Sigmoid colon (tissue), 7 donors: ENCODE measurements around the gene TMEM143. TPM values are rescaled to one million over a fixed set of nuclear protein-coding genes. Genes with fewer than 3 reads are reported as not detected.

Experiments
- DNase-seq: peaks from one replicate; pipeline ENCODE4 v3.0.0-alpha.2; 2019
- H3K27ac ChIP-seq, 4 donors: fragments of 200-600 bp; sonication (generic); one replicate each; pipeline ENCODE4 v1.5.1; 2016 to 2019; ENCODE audit warnings: mild to moderate bottlenecking in 1 of 4
- H3K27me3 ChIP-seq, 3 donors: fragments of 200-600 bp; sonication (generic); one replicate each; pipeline ENCODE4 v1.5.1; 2019; ENCODE audit warnings: mild to moderate bottlenecking in 1 of 3
- H3K36me3 ChIP-seq, 4 donors: fragments of 200-600 bp; sonication (generic); one replicate each; pipeline ENCODE4 v1.5.1; 2016 to 2019
- H3K4me1 ChIP-seq, 4 donors: fragments of 200-600 bp; sonication (generic); one replicate each; pipeline ENCODE4 v1.5.1; 2017 to 2019
- H3K4me3 ChIP-seq, 4 donors: fragments of 200-600 bp; sonication (generic); one replicate each; pipeline ENCODE4 v1.5.1; 2017 to 2019; ENCODE audit warnings: mild to moderate bottlenecking in 2 of 4, moderate library complexity in 1 of 4
- H3K9me3 ChIP-seq, 4 donors: fragments of 200-600 bp in 3 of 4; sonication (generic) in 3 of 4; one replicate each; pipeline versions ENCODE4 v1.5.1 to v1.6.1; 2013 to 2019
- CTCF ChIP-seq, 4 experiments: fragments of 450-650 bp in 3 of 4; fragments of 200-600 bp in 1 of 4; IDR thresholded peaks; one replicate each; pipeline ENCODE4 v1.5.1; 2016 to 2019; ENCODE audit warnings: antibody characterized with exemption in 4 of 4, mild to moderate bottlenecking in 3 of 4, moderate library complexity in 2 of 4
- EP300 ChIP-seq, 4 donors: sonication (generic); formaldehyde crosslinking; IDR thresholded peaks; one replicate each; pipeline ENCODE4 v1.6.1; 2017; ENCODE audit warnings: antibody characterized with exemption in 4 of 4
- POLR2A ChIP-seq, 2 donors: fragments of 450-650 bp; IDR thresholded peaks; one replicate each; pipeline ENCODE4 v1.6.1; 2016; ENCODE audit warnings: antibody characterized with exemption in 2 of 2, mild to moderate bottlenecking in 2 of 2, moderate library complexity in 2 of 2
- POLR2AphosphoS5 ChIP-seq, 4 donors: sonication (generic); formaldehyde crosslinking; IDR thresholded peaks; one replicate each; pipeline ENCODE4 v1.6.1; 2017; ENCODE audit warnings: antibody characterized with exemption in 4 of 4
- WGBS, 2 donors: extraction: QIAGEN DNeasy Blood & Tissue Kit; methylation state at CpG; one replicate each; pipeline ENCODE4 v1.1.7; 2013; 5-methylcytosine and 5-hydroxymethylcytosine counted together
- intact Hi-C: fragments of 100-400 bp; cut with DNase I; formaldehyde crosslinking; loops from one replicate; pipeline ENCODE4 v1.15.1; 2023
- polyA plus RNA-seq, 3 donors: library from polyadenylated mRNA; stranded (reverse); fragments of 200-250 nt; gene quantifications; one replicate each; pipeline ENCODE4 v1.2.3, GENCODE V29; 2013
- total RNA-seq, 4 donors: library from RNA; depleted of rRNA; stranded (reverse); fragments of >200 nt; gene quantifications; one replicate each; pipeline ENCODE4 v1.1.0, GENCODE V29; 2016
- donor health status: healthy with polysubstance abuse.
- donor health status: Bipolar disorder and iron deficiency.
- donor health status: healthy.

TMEM143 gene
- total and polyA plus RNA-seq, 7 donors, result 4.2 to 8.9 (median 6.8) TPM

GRCh38 chr19:48361912-48362311 is 1.8 kb downstream of the TMEM143 start:
- peaks cover 0 to 12% (median 8%) of the 10 kb centered on the region in 4 donors for H3K4me1 ChIP-seq
- TF ChIP-seq POLR2AphosphoS5 (IDR thresholded peaks at IDR 0.05), result no peak
- TF ChIP-seq CTCF (IDR thresholded peaks at IDR 0.05), result no peak
- no peak for TF ChIP-seq POLR2A (IDR thresholded peaks at IDR 0.05)
- no peak for TF ChIP-seq EP300 (IDR thresholded peaks at IDR 0.05)
- intact Hi-C loops, result no loop called here
- no peak overlapping the region for H3K4me3 ChIP-seq
- WGBS, 2 donors, result 96 to 98% methylated on average over 3 of the region's 3 CpGs
- H3K9me3 ChIP-seq, result no peaks in the 10 kb centered on the region
- no peaks in the 10 kb centered on the region for H3K27me3 ChIP-seq
- H3K27ac ChIP-seq, result no peak overlapping the region
- peaks cover 0 to 5% (median 0%) of the 10 kb centered on the region in 4 donors for H3K36me3 ChIP-seq
- DNase-seq, result no peak

GRCh38 chr19:48359123-48359522 is 4.6 kb downstream of the TMEM143 start:
- TF ChIP-seq CTCF (IDR thresholded peaks at IDR 0.05) (no peak), EP300 (IDR thresholded peaks at IDR 0.05) (no peak), POLR2AphosphoS5 (IDR thresholded peaks at IDR 0.05) (no peak)
- H3K27ac ChIP-seq, result no peak overlapping the region

GRCh38 chr19:48355365-48355954 is 8.3 kb downstream of the TMEM143 start:
- intact Hi-C loops, result no loop called here

More at GRCh38 chr19:48359123-48359522, 4.6 kb downstream of the TMEM143 start:
- WGBS, 2 donors, result 92 to 98% methylated on average over 5 of the region's 5 CpGs
- Histone ChIP-seq H3K4me3 (no peak overlapping the region), H3K27me3 (no peaks in the 10 kb centered on the region), H3K9me3 (no peaks in the 10 kb centered on the region), H3K36me3 (peaks cover 0 to 5% (median 0%) of the 10 kb centered on the region in 4 donors), H3K4me1 (peaks cover 0 to 6% (median 2%) of the 10 kb centered on the region in 4 donors)
- intact Hi-C loops, result no loop called here
- no peak for DNase-seq

GRCh38 chr19:48354332-48354992 is 9.3 kb downstream of the TMEM143 start:
- Histone ChIP-seq H3K36me3 (peaks cover 0 to 5% (median 0%) of the 10 kb centered on the region in 4 donors), H3K27ac (no peak overlapping the region), H3K27me3 (no peaks in the 10 kb centered on the region), H3K4me1 (no peaks in the 10 kb centered on the region), H3K9me3 (no peaks in the 10 kb centered on the region), H3K4me3 (no peak overlapping the region)
- WGBS, 2 donors, result 87 to 90% methylated on average over 15 of the region's 15 CpGs
- DNase-seq, result no peak
- intact Hi-C loops, result no loop called here
- TF ChIP-seq CTCF (IDR thresholded peaks at IDR 0.05) (no peak), EP300 (IDR thresholded peaks at IDR 0.05) (no peak), POLR2AphosphoS5 (IDR thresholded peaks at IDR 0.05) (no peak), POLR2A (IDR thresholded peaks at IDR 0.05) (no peak)

More at GRCh38 chr19:48355365-48355954, 8.3 kb downstream of the TMEM143 start:
- Histone ChIP-seq H3K9me3 (no peaks in the 10 kb centered on the region), H3K36me3 (peaks cover 0 to 5% (median 0%) of the 10 kb centered on the region in 4 donors), H3K4me1 (no peaks in the 10 kb centered on the region), H3K27me3 (no peaks in the 10 kb centered on the region), H3K4me3 (no peak overlapping the region), H3K27ac (no peak overlapping the region)
- no peak for DNase-seq
- TF ChIP-seq POLR2A (IDR thresholded peaks at IDR 0.05) (no peak), EP300 (IDR thresholded peaks at IDR 0.05) (no peak), CTCF (IDR thresholded peaks at IDR 0.05) (no peak), POLR2AphosphoS5 (IDR thresholded peaks at IDR 0.05) (no peak)
- 92 to 93% methylated on average over 12 of the region's 12 CpGs for WGBS, 2 donors
